Natural killer cell treated with Interleukin-12 subunit alpha and Interleukin-12 subunit beta and Interleukin-15 and Interleukin-18, amount 100 ng/mL, for 72 hours (primary cell): ENCODE results near the gene FSTL3. TPM values are rescaled to one million over a fixed set of nuclear protein-coding genes. Genes with fewer than 3 reads are reported as not detected.

Experiments used
- ATAC-seq, 2 donors: fragments of 150-1000 bp; cut with Tn5 transposase in 1 of 2; sonication (Bioruptor Pico), chemical (Tn5 transposase) in 1 of 2; 2 replicates each; pipeline ENCODE4 v1.10.0; 2021
- DNase-seq: peaks from one replicate; pipeline ENCODE4 v3.0.0; 2022; ENCODE audit warnings: low spot score
- H3K27ac Mint-ChIP-seq, 2 donors: 1 replicate in 1 of 2; 2 replicates in 1 of 2; pipeline ENCODE4 v1.8.0; 2022; ENCODE audit warnings: mixed read lengths in 2 of 2, mild to moderate bottlenecking in 1 of 2, moderate library complexity in 1 of 2
- H3K27me3 Mint-ChIP-seq, 2 donors: 1 replicate in 1 of 2; 2 replicates in 1 of 2; pipeline ENCODE4 v1.8.0; 2022; ENCODE audit warnings: mixed read lengths in 2 of 2
- H3K36me3 Mint-ChIP-seq: one replicate; pipeline ENCODE4 v1.8.0; 2022; ENCODE audit warnings: mixed read lengths
- H3K4me1 Mint-ChIP-seq, 2 donors: 1 replicate in 1 of 2; 2 replicates in 1 of 2; pipeline ENCODE4 v1.8.0; 2022; ENCODE audit warnings: low read depth in 2 of 2, mixed read lengths in 2 of 2, mild to moderate bottlenecking in 1 of 2
- H3K4me3 Mint-ChIP-seq: one replicate; pipeline ENCODE4 v1.8.0; 2022; ENCODE audit warnings: mixed read lengths
- H3K9me3 Mint-ChIP-seq: 2 replicates; pipeline ENCODE4 v1.8.0; 2022; ENCODE audit warnings: mixed read lengths
- total RNA-seq, 2 donors: library from RNA; stranded (reverse); gene quantifications; one replicate each; pipeline ENCODE4 v1.2.3, GENCODE V29; 2022

Gene FSTL3
- total RNA-seq, 2 donors from 2014 or later, result 1.7 to 3.6 TPM

DNA sequence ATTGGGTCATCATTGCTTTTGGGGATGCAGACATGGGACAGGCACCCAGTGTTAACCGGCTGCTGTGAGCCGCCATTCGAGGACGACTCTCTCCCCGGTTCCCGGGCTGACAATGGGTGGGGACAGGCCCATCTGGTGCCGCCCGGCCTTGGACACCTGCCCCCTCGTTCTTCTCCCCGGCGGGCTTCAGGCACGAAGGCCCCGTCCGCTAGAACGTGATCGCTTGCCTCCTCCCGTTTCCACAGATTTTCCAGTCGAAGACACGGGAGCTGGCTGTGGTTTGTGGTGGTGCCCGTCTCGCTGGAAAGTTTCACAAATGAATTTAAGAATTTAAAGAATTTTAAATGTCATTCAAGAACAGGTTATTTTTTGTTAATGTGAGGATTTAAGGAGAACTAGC, 34.6 kb downstream of the FSTL3 start:
- H3K9me3 Mint-ChIP-seq, result no peaks in the 10 kb centered on the region
- DNase-seq (no peak), ATAC-seq (no peak)
- H3K4me3 Mint-ChIP-seq, result no peak overlapping the region
- no peaks in the 10 kb centered on the region for H3K4me1 Mint-ChIP-seq
- H3K27ac Mint-ChIP-seq, result no peak overlapping the region
- H3K36me3 Mint-ChIP-seq, result no peaks in the 10 kb centered on the region
- H3K27me3 Mint-ChIP-seq, result peaks cover 6 to 14% of the 10 kb centered on the region in 2 donors

DNA sequence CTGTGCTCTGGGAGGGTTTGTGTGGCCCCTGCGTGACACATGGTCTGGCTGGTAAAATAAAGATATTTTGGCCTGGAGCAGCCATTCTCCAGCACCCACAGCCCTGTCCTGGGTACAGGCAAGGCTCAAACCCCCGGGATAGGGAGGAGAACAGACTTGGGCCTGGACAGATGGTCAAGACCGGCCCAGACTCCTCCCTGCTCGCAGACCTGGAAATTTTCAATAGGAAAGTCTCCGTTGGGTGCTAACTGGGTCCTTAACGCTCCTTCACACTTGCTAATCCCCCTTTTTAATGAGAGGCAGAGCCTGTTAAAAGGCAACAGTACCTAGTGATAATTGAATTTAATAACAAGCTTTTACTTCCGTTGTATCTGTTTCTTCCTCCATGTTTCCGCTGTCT, 35.1 kb downstream of the FSTL3 start:
- no peak for DNase-seq
- no peak overlapping the region for H3K27ac Mint-ChIP-seq
- no peak for ATAC-seq
- no peak overlapping the region for H3K4me3 Mint-ChIP-seq
- H3K36me3 Mint-ChIP-seq, result no peaks in the 10 kb centered on the region
- H3K4me1 Mint-ChIP-seq, result no peaks in the 10 kb centered on the region
- H3K9me3 Mint-ChIP-seq, result no peaks in the 10 kb centered on the region
- peaks cover 6 to 14% of the 10 kb centered on the region in 2 donors for H3K27me3 Mint-ChIP-seq

DNA sequence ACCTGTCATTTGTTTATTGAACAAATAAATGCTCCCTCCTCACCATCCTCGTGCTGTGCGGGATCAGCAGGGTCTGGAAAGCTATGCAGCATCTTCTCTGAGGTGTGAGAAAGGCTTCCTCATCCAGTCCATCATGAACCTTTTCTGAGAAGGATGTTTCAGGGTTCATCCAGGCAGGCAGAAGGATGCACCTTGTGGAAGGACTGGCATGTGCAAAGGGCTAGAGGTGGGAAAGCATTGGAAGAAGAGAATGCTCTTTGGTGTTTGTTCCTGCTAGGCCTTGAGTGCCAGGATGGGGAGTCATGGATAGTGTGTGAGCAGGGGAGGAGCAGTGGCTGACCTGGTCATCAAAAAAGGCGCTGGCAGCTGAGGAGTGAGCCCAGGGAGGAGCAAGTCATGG, 39.2 kb downstream of the FSTL3 start:
- ATAC-seq (no peak), DNase-seq (no peak)
- peaks cover 7 to 12% of the 10 kb centered on the region in 2 donors for H3K27me3 Mint-ChIP-seq
- H3K36me3 Mint-ChIP-seq, result no peaks in the 10 kb centered on the region
- H3K9me3 Mint-ChIP-seq, result no peaks in the 10 kb centered on the region
- H3K4me3 Mint-ChIP-seq, result no peak overlapping the region
- H3K4me1 Mint-ChIP-seq, result no peaks in the 10 kb centered on the region
- no peak overlapping the region for H3K27ac Mint-ChIP-seq

- ATAC-seq (no peak), DNase-seq (no peak)
- Mint-ChIP-seq H3K36me3 (no peaks in the 10 kb centered on the region), H3K4me1 (no peaks in the 10 kb centered on the region), H3K27ac (no peak overlapping the region), H3K27me3 (peaks cover 7 to 15% of the 10 kb centered on the region in 2 donors), H3K4me3 (no peak overlapping the region), H3K9me3 (no peaks in the 10 kb centered on the region)
Measured at GRCh38 chr19:718251-718951, 42.2 kb downstream of the FSTL3 start.

GRCh38 chr19:718991-719512, 42.9 kb downstream of the FSTL3 start:
- Mint-ChIP-seq H3K9me3 (no peaks in the 10 kb centered on the region), H3K36me3 (no peaks in the 10 kb centered on the region), H3K27me3 (peaks cover 7 to 15% of the 10 kb centered on the region in 2 donors), H3K4me3 (no peak overlapping the region), H3K27ac (no peak overlapping the region), H3K4me1 (no peaks in the 10 kb centered on the region)
- no peak for ATAC-seq
- no peak for DNase-seq

DNA sequence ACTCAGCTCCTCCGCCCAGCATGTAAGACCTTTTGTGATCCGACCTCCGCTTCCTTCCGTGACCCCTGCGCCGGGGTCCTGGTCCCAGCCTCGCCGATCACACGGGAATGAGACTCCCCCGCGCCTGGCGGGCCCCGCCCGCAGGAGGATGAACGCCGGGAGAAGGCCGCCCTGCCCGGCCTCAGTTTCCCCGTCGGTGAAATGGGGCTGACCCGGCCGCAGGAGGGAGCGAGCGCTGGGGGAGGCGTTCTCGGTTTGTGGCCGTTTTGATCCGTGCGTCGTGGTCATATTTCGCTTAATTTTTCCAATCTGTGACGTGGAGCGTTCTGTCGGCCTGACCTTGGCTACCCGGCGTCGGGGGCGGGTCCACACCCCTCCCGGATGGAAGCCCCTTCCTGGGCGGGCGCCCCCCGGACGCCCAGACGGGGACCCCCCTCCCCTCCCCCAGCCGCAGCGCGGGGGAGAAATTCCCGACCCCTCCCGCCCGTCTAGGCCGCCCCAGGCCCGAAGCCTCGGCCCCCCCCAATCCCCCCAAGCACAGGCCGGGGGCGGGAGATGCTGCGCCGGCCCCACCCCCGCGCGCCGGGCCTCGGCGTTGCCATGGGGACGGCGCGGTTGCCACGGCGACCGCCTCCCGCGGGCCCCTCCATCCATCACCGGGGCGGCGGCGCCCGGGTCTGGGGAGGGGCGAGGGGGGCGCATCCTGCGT, 43.6 kb downstream of the FSTL3 start:
- no peak overlapping the region for H3K27ac Mint-ChIP-seq

DNA sequence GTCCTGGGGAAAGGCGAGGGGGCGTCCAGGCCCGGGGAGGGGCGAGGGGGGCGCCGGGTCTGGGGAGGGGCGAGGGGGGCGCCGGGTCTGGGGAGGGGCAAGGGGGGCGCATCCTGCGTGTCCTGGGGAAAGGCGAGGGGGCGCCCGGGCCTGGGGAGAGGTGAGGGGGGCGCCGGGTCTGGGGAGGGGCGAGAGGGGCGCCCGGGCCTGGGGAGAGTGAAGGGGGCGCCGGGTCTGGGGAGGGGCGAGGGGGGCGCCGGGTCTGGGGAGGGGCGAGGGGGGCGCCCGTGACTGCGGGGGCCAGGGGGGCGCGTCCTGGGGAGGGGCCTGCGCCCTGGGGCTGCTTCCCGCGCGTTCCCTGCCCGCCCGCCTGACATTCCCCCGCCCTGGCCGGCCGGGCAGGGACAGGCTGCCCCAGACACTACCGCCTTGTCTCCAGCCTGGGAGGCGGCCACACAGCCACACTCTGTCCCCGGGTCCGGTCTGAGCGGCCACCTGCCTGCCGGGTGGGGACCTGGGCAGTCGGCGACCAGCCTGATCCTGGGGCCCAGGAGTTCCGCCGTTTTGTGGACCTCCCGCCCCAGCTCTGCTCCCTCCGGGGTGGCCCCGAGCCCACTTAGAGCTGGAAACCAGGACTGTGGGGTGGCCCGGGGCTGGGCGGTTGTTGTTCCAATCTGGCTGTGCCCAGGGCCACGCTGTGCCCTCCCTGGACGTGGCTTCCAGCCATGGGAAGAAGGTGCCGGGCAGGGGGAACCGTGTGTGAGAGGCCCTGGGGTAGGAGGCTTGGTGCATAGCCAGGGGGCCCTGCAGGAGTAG, 44.4 kb downstream of the FSTL3 start:
- H3K27ac Mint-ChIP-seq, result no peak overlapping the region
- peak; percentile 12 to 15 for ATAC-seq
- peaks cover 3 to 12% of the 10 kb centered on the region in 2 donors for H3K27me3 Mint-ChIP-seq
- no peaks in the 10 kb centered on the region for H3K9me3 Mint-ChIP-seq
- no peak for DNase-seq
- H3K4me1 Mint-ChIP-seq, result no peaks in the 10 kb centered on the region
- no peaks in the 10 kb centered on the region for H3K36me3 Mint-ChIP-seq
- no peak overlapping the region for H3K4me3 Mint-ChIP-seq

More for the DNA sequence above, 43.6 kb downstream of the FSTL3 start:
- no peaks in the 10 kb centered on the region for H3K9me3 Mint-ChIP-seq
- ATAC-seq (no peak), DNase-seq (no peak)
- H3K4me1 Mint-ChIP-seq, result no peaks in the 10 kb centered on the region
- no peak overlapping the region for H3K4me3 Mint-ChIP-seq
- H3K36me3 Mint-ChIP-seq, result no peaks in the 10 kb centered on the region
- H3K27me3 Mint-ChIP-seq, result peaks cover 7 to 15% of the 10 kb centered on the region in 2 donors

GRCh38 chr19:722553-723101, 46.4 kb downstream of the FSTL3 start:
- Mint-ChIP-seq H3K4me3 (no peak overlapping the region), H3K9me3 (no peaks in the 10 kb centered on the region), H3K27ac (no peak overlapping the region), H3K4me1 (no peaks in the 10 kb centered on the region), H3K36me3 (no peaks in the 10 kb centered on the region), H3K27me3 (peaks cover 0 to 9% of the 10 kb centered on the region in 2 donors)
- no peak for DNase-seq
- ATAC-seq, result no peak

DNA sequence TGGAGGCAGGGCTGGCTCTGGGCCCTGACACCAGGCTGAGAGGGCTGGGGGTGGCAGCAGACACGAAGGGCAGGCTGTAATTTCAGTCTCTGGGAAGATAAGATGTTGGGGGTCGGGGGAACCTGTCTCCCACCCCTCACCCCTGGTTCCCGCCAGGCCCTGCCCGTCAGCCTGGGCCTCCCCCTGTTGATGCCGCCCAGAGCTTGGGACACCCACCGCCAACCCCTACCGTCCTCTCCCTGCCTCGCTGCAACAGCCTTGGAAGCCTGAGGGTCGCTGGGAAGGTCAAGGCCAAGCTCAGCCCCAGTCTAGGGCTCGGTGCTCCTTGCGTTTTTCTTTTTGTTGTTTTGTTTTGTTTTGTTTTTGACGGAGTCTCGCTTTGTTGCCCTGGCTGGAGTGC, 47.1 kb downstream of the FSTL3 start:
- Mint-ChIP-seq H3K9me3 (no peaks in the 10 kb centered on the region), H3K27ac (no peak overlapping the region), H3K4me3 (no peak overlapping the region), H3K36me3 (no peaks in the 10 kb centered on the region), H3K4me1 (no peaks in the 10 kb centered on the region), H3K27me3 (peaks cover 0 to 5% of the 10 kb centered on the region in 2 donors)
- no peak for DNase-seq
- ATAC-seq, result no peak

- Mint-ChIP-seq H3K27me3 (peaks cover 0 to 2% of the 10 kb centered on the region in 2 donors), H3K27ac (no peak overlapping the region), H3K4me3 (no peak overlapping the region), H3K9me3 (no peaks in the 10 kb centered on the region), H3K4me1 (no peaks in the 10 kb centered on the region), H3K36me3 (no peaks in the 10 kb centered on the region)
- DNase-seq, result no peak
- ATAC-seq, result no peak
Measured at GRCh38 chr19:723714-724113, 47.5 kb downstream of the FSTL3 start.

- H3K4me1 Mint-ChIP-seq, result no peaks in the 10 kb centered on the region
- no peaks in the 10 kb centered on the region for H3K9me3 Mint-ChIP-seq
- DNase-seq (no peak), ATAC-seq (no peak)
- H3K27ac Mint-ChIP-seq, result no peak overlapping the region
- peaks cover 0 to 2% of the 10 kb centered on the region in 2 donors for H3K27me3 Mint-ChIP-seq
- H3K36me3 Mint-ChIP-seq, result no peaks in the 10 kb centered on the region
- no peak overlapping the region for H3K4me3 Mint-ChIP-seq
Measured at GRCh38 chr19:725461-726089, 49.4 kb downstream of the FSTL3 start.

DNA sequence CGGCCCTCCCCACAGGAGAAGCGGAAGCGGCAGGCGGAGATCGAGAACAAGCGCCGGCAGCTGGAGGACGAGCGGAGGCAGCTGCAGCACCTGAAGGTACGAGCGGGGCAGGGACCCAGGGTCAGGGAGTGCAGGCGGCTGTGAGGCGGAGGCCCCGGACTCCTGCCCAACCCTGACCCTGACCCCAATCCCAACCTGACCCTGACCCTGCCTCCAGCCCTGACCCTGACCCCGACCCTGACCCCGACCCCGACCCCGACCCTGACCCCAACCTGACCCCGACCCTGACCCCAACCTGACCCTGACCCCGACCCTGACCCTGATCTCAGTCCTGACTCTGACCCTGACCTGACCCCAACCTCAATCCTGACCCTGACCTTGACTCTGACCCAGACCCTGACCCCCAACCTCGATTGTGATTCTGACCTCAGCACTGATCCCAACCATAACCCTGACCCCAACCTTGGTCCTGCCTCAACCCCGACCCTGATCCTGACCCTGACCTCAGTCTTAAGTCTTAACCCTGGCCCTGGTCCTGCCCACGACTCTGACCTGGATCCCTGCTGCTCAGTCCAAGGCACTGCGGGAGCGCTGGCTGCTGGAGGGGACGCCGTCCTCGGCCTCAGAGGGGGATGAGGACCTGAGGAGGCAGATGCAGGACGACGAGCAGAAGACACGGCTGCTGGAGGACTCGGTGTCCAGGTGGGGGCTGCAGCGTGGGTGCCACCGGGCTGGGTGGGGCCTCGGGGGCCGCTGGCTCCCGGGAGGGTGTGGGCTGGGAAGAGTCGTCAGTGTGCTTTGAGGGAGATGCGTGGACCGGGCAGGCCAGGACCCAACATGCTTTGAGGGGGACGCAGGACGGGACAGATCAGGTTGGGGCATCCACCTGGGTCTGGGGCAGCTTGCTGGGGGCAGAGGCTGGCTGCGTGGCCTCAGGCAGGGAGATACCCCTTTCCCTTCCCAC, 51.1 kb downstream of the FSTL3 start:
- Mint-ChIP-seq H3K4me3 (no peak overlapping the region), H3K27me3 (no peaks in the 10 kb centered on the region), H3K27ac (no peak overlapping the region), H3K36me3 (no peaks in the 10 kb centered on the region), H3K9me3 (no peaks in the 10 kb centered on the region), H3K4me1 (no peaks in the 10 kb centered on the region)
- DNase-seq, result no peak
- ATAC-seq, result peak in 1 of 2 donors; percentile 29
